NCI-H1092 treated with DMSO at 0.1 percent for 48 hours (cell line): ENCODE data around the gene FRG2.
"Not testable (repeated sequence)": the region's sequence is repeated elsewhere in the genome, so short reads cannot be mapped to it uniquely, and the experiment has no call there.

Experiments
- DNase-seq: peaks from one replicate; lab custom pipeline; 2025; lab: John Stamatoyannopoulos, UW

Gene FRG2

GRCh38 chr4:190027156-190027555 is at the start of gene FRG2:
Gene FRG2, minus strand, starts transcription at chr4:190027256. Its CDS starts 52 bp downstream, at chr4:190027204.
- DNase-seq = not testable (repeated sequence)

- not testable (repeated sequence) for DNase-seq
Measured at GRCh38 chr4:190068351-190068750, 41.3 kb upstream of the FRG2 start.

DNA sequence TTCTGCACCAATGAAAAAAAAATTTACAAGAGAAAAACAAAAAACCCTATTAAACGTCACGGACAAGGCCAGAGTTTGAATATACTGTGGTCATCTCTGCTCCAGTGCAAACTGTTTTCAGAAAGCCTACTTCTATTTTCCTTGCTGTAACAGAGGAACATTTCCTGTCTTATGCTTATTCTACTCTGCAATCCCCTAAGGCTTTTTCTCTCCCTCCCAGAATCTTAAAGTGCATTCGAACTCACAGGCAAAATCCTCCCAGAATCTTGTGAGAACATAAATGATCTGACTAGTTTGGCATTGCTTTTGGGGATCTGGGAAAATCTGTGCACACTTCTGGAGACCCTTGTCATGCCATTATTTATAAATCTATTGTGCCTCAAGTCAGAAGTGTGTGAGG is 37.7 kb upstream of the FRG2 start:
- DNase-seq = not testable (repeated sequence)

- DNase-seq = not testable (repeated sequence)
Measured at GRCh38 chr4:190064342-190064741, 37.3 kb upstream of the FRG2 start, which contains the start of gene DBET. Gene DBET, plus strand, starts transcription at chr4:190064502.

DNA sequence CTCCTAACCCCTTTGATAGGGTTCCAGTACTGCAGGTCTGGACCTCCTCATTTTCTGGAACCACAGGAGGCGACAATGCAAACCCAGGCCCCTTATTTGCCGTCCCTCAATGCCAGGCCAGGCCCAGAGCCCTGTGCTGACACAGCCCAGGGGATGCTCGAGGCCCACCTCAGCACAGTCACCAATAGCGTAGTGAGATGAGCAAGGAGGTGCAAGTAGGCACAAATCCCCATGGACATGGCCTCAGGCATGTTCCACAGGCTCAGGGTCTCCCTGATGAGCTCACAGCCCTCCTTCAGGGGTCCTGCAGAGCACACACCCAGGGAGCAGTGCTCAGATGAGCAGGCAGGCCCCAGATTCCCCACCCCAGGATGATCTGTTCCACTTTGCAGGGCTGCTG is 31.9 kb upstream of the FRG2 start:
- DNase-seq = not testable (repeated sequence)

DNA sequence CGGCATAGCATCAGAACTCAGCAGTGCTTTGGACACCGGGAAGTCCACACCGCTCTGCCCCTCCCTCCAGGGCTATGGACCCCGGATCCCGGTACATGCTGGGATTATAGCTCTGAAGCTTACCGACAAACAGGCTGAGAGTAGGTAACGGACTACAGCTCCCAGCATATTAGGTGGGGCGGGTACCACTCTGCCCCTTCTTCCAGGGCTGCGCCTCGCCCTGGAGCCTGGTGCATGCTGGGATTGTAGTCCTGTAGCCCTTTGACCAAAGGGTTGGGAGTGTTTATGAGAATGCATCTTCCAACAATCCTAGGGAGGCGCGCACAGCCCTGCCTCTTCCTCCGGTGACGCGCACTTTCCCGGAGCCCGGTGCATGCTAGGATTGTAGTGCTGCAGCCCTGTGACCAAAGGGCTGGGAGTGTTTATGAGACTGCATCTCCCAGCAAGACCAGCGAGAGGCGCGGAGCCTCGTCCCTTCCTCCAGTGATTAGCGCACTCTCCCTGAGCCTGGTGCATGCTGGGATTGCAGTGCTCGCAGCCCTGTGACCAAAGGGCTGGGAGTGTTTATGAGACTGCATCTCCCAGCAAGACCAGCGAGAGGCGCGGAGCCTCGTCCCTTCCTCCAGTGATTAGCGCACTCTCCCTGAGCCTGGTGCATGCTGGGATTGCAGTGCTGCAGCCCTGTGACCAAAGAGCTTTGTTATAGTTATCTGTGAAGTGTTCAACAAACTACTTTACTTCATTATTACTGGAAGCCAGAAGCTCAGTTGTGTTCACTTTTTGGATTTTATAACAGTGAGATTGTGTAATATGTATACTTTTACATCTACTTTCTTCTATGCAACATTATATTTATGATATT is 22.6 kb upstream of the FRG2 start:
- not testable (repeated sequence) for DNase-seq

DNA sequence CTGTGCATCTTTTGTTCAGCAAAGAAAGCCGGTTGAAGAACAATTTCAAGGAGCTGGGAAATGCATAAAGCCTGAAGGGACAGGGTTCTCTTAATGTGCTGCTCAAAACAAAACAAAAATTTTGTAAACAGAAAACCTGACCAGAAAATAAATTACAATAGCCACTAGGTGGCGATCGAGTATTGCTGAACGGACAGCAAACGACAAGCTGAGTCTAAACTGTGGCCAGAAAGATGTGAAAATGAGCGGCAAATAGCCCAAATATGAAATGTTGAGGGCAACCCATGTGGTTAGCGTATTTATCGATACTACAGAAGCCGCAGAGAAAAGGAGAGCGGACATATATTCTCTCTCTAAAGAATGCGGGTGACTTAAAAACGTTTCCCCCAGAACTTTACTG is 20.6 kb upstream of the FRG2 start:
- not testable (repeated sequence) for DNase-seq

DNA sequence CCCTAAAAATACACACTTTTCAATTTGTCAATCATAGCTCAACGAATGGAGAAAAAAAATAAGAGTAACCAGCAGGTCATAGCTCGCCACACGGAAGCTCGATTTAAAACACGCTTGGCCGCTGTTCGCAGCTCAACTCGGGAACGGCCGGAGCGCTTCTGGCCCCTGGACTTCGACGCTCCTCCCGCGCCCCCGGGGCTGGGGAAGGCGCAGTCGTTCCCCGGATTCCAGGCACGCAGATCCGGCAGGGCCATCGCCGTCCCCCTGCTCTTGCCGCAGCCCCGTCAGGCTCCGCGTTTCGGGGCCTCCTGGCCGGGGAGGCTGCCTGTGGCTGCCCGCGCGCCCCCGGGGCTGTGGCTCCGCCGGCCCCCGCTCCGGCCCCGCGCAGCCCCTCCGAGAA is 13.8 kb upstream of the FRG2 start:
- DNase-seq = not testable (repeated sequence)

DNA sequence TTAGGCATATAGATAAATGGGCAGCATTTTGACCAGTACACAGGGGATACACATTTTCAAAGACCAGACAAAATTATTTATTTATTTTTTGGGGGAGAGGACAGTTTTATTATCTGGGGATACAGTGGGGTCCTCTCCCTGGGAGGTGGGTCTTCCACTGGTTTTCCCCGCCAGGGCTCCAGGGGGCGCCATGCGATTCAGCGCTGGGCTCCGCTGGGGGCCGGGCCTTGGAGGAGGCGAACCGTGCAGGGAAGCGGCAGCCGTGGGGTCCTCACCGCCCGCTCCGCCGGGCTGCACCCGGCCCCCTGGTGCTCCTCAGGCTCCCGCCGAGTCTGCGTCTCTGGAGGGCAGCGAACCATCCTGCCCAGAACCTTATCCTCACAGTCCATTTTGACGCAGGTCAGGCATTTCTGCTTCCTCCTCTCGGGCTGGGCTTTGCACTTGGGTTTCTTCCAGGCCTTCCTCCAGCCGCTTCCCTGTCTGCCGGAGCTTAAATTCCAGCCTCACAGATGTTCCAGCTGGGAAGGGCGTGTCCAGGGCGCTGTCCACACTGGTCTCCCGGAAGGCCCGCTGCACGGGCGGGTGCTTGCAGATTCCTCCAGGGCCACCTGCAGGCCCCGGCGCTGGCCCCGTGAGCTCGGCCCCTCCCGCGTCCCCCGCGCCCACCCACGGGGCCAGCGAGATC is 10.8 kb upstream of the FRG2 start:
- DNase-seq = not testable (repeated sequence)

DNA sequence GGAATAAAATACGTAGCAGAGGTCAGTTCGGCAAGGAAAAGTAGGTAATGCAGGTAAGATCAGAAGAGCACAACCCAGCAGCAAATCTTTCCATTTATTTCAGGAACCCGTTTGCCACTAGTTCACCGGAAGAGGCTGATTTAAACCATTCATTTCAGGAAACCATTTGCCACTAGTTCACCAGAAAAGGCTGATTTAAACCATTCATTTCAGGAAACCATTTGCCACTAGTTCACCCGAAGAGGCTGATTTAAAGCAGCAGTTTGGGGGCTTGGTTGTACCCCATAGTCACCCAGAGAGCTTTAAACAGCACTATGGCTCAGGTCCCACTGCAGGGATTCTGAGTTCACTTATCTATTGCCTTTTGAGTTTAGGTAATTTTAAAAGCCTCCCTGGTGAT is 4.2 kb upstream of the FRG2 start:
- DNase-seq = not testable (repeated sequence)

- not testable (repeated sequence) for DNase-seq
Measured at GRCh38 chr4:190022614-190023281, 4.3 kb downstream of the FRG2 start.

- DNase-seq = not testable (repeated sequence)
Measured at GRCh38 chr4:190021973-190022372, 5.1 kb downstream of the FRG2 start.

DNA sequence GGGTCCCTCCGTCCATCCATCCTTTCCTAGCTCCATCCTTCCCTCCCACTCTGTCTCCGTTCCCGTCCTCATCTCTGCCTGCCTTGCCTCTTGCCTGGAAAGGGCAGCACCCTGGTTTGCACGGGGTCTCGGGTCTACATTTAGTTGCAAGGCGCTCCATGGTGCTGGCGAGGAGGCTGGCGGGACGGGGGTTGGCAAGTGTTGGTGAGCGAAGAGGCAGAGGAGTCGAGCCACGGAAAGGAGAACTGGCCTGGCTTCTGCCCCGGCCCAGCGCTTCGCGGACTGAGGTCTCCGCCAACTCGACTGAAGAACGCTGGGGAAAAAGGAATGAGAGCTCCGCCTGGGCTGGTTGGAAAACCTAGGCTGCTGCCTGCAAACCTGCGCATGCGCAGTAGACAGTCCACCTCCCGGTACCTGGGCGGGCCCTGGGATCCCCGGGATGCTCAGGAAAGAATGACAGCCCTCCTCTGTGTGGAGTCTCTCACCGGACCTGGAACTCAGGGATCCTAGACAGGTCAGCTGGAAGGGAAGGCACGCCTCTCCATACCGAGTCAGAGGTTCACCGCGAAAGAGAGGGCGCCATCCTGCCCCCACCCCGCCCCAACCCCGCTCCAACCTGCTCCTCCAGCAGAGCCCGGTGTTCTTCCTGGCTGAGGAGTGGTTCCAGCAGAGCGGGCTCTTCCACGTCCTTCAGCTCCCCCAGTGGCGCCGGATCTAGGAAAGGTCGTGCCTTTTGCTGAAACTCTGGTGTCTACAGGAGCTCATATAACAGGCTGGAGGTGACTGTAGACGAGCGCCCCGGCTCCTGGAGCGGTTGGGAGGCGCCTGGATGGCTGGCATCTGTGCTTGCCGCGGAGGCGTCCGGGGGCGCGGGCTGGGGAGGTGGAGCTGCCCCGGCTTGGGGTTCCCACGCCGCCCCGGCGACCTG is 6.0 kb downstream of the FRG2 start:
- no peak for DNase-seq

DNA sequence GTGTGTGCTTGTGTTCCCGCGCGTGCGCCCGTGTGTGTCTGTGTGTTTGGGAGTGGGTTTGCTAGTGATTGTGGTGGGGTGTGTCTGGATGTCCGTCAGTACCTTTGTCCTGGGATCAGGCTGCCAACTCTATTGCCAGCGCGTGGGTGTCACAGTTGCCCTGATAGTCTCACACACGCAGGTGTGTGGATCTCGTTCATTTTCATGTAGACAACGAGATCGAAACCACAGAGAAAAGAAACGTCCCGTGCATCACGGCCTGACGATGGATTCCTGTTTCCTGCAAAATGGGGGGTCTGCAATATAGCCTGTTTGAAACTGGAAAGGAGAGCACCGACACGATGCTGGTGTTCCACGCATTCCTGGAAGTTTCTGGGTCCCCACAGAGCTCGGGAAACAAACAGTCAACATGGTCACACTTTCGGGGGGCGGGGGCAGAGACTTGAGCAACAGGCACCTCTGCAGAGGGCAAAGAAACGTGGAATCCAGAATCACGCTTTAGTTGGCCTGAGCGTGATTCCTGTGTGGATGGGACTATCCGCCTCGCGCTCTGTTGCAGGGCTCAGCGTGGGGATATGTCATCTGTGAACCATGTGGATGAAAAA is 7.1 kb downstream of the FRG2 start:
- not testable (repeated sequence) for DNase-seq

GRCh38 chr4:190019023-190019858 is 7.8 kb downstream of the FRG2 start:
- no peak for DNase-seq

DNA sequence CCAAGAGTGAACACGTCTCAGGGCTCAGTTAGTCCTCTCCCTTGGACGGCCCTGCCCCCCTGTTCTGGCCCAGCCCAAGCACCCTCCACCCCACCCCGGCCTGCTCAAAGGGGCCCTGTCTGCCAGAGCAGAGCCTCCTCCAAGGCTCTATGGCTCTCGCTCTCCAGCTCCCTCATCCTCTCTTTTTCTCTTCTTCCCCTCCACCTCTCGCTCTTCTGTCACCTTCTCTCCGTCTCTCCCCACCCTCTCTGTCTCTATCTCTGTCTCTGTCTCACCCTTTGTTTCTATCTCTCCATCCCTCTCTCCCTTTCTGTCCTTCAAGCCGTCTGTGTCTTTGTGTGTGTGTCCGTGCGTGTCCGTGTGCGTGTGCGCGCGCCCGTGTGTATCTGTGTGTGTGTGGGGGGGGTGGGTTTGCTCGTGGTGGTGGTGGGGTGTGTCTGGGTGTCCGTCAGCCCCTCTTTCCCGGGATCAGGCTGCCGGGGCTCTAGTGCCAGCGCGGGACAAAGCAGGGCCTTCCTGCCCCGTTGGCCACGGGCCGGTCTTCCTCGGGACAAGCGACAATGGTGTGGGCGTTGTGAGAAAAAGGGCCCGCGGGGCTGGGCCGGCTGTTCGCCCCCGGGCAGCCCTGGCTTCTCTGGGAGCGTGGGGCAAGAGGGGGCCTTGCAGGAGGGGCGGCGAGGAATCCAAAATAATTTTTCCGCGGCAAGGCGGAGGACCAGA is 8.7 kb downstream of the FRG2 start:
- no peak for DNase-seq

DNA sequence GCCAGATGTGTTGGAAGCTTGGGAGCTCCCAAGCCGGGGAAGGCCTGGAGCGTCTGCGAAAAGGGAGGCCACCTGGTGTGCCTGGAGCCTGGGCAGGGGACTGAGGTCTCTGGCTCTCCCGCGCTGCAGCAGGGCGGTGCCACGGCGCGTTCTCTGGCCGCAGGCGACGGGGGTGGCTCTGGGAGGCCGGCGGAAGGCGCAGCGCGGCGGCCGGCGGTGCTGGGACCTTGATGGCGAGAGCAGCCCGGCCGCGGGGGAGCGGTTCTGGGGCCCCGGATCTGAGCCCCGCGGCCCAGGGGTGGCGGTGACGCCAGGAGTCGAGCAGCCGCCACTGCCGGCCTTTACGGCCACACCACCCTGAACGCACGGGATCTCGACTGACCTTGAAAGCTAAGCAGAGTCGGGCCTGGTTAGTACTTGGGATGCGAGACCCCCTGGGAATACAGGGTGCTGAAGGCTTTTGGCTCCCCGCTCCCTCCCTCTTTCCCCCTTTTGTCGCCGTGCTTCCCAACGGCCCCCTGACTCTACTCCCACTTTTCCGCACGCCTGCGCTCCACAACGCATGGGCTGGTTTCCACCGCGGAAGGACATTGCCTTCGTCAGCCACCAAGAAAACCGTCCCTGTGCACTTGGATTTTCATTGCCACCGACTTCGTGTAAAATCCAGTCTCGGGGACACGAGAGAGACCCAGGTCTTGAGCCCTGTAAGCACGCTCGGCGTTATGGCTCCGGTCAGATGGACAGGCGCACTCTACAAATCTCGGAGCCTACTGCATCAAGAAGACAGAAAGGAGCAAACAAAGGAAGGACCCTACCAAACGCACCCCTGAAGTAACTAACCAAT is 9.5 kb downstream of the FRG2 start:
- no peak for DNase-seq
